DMS 273 treated with DMSO at 0.1 percent for 48 hours (cell line): ENCODE measurements around the gene TAF4B.
"Not testable (repeated sequence)": the region's sequence is repeated elsewhere in the genome, so short reads cannot be mapped to it uniquely, and the experiment has no call there.

Experiments used
- DNase-seq: peaks from one replicate; lab custom pipeline; 2025; lab: John Stamatoyannopoulos, UW

Gene TAF4B

GRCh38 chr18:26226229-26227050, at the start of gene TAF4B:
TSS of gene TAF4B (plus strand) at chr18:26226445. CDS start at chr18:26226934, 489 bp downstream.
- DNase-seq: peak; percentile 85

- DNase-seq: no peak
Measured at GRCh38 chr18:26181343-26181826, 44.9 kb upstream of the TAF4B start.

GRCh38 chr18:26183395-26184112, 42.7 kb upstream of the TAF4B start:
- no peak for DNase-seq

- DNase-seq: peak; percentile 20
Measured at GRCh38 chr18:26185267-26185666, 41.0 kb upstream of the TAF4B start.

GRCh38 chr18:26190506-26190905, 35.7 kb upstream of the TAF4B start:
- DNase-seq: no peak

GRCh38 chr18:26192233-26192632, 34.0 kb upstream of the TAF4B start:
- no peak for DNase-seq

GRCh38 chr18:26196605-26197004, 29.6 kb upstream of the TAF4B start:
- no peak for DNase-seq

- DNase-seq: not testable (repeated sequence)
Measured at GRCh38 chr18:26202001-26202400, 24.2 kb upstream of the TAF4B start.

GRCh38 chr18:26205318-26205717, 20.9 kb upstream of the TAF4B start:
- no peak for DNase-seq

GRCh38 chr18:26206488-26206887, 19.8 kb upstream of the TAF4B start:
- DNase-seq: no peak

- no peak for DNase-seq
Measured at GRCh38 chr18:26207937-26208336, 18.3 kb upstream of the TAF4B start.

- DNase-seq: no peak
Measured at GRCh38 chr18:26208977-26209376, 17.3 kb upstream of the TAF4B start.

GRCh38 chr18:26210147-26210546, 16.1 kb upstream of the TAF4B start:
- DNase-seq: no peak

- DNase-seq: no peak
Measured at GRCh38 chr18:26215247-26215970, 10.8 kb upstream of the TAF4B start.

- DNase-seq: no peak
Measured at GRCh38 chr18:26225022-26225693, 1.1 kb upstream of the TAF4B start.

GRCh38 chr18:26225915-26226228, 373 bp upstream of the TAF4B start:
- no peak for DNase-seq

- DNase-seq: no peak
Measured at GRCh38 chr18:26227051-26227670, 916 bp downstream of the TAF4B start.

- DNase-seq: no peak
Measured at GRCh38 chr18:26228562-26229260, 2.5 kb downstream of the TAF4B start.

- no peak for DNase-seq
Measured at GRCh38 chr18:26230497-26230896, 4.3 kb downstream of the TAF4B start.

- no peak for DNase-seq
Measured at GRCh38 chr18:26233208-26233607, 7.0 kb downstream of the TAF4B start.

- not testable (repeated sequence) for DNase-seq
Measured at GRCh38 chr18:26237363-26237762, 11.1 kb downstream of the TAF4B start.
